ENCODE measurements around the gene PCDH15. TPM values are rescaled to one million over a fixed set of nuclear protein-coding genes. Genes with fewer than 3 reads are reported as not detected.

The PCDH15 gene
- 1.2 TPM for total RNA-seq

- no peak for DNase-seq (ENCODE audit: low spot score)
Measured at GRCh38 chr10:54800741-54801421, at the start of gene PCDH15. TSS of gene PCDH15 (minus strand) at chr10:54801231. CDS start at chr10:54664262, 136,969 bp downstream.

- DNase-seq (ENCODE audit: low spot score), result no peak
Measured at GRCh38 chr10:54843932-54844331, 42.9 kb upstream of the PCDH15 start.

GRCh38 chr10:54843085-54843646, 42.1 kb upstream of the PCDH15 start:
- no peak for DNase-seq (ENCODE audit: low spot score)

GRCh38 chr10:54837479-54837878, 36.4 kb upstream of the PCDH15 start:
- no peak for DNase-seq (ENCODE audit: low spot score)

- no peak for DNase-seq (ENCODE audit: low spot score)
Measured at GRCh38 chr10:54833029-54833428, 32.0 kb upstream of the PCDH15 start.

GRCh38 chr10:54826994-54827560, 26.0 kb upstream of the PCDH15 start:
- no peak for DNase-seq (ENCODE audit: low spot score)

- no peak for DNase-seq (ENCODE audit: low spot score)
Measured at GRCh38 chr10:54815583-54815982, 14.6 kb upstream of the PCDH15 start.

GRCh38 chr10:54808186-54808935, 7.3 kb upstream of the PCDH15 start:
- no peak for DNase-seq (ENCODE audit: low spot score)

DNA sequence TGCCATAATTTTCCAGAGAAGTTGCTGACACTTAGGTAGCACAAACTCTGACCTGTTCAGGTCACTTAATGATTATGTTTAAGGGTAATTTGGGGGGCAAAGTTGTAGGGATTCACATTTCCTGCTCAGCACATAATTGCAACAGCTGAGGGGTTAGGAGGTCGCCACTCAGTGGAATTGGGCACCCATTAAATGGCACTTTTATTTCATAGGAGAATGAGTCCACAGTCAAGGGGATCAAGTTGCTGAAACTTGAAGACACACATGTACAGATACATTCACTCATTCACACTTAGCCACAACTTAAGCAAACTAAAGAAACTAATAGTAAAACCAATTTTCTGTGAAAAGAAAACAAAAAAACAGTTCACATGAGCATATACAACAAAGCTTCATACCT, 1.5 kb downstream of the PCDH15 start:
- no peak for DNase-seq (ENCODE audit: low spot score)

DNA sequence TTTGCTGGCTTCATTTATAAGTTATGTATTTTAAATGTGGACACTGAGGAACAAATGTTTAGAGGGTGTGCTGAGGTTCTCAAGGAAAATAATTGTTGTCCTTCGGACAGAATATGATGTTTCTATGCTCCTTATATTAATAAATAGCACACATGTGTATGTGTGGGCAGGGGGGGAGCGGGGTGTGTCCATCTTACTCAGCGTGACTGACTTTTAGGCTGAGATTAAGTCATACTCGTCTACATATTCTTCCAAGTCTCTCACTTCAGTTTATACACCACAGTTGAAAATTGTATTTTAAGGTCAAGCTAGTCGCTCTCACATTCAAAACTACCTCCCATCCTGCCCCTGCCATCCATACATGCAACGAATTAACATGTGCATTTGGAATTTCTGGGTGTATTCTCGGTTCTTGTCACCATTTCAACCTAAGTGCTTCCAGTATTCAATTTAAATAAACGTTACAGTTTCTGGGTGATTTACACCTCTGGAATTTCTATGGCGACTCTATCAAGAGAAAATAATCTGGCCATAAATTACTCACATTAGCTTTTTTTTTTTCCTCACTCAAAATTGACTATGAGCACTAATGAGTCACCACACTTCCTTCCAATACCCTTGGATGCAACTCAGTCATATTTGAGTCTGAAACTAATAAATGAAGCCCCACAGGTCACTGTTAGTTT, 3.3 kb downstream of the PCDH15 start:
- DNase-seq (ENCODE audit: low spot score), result no peak

DNA sequence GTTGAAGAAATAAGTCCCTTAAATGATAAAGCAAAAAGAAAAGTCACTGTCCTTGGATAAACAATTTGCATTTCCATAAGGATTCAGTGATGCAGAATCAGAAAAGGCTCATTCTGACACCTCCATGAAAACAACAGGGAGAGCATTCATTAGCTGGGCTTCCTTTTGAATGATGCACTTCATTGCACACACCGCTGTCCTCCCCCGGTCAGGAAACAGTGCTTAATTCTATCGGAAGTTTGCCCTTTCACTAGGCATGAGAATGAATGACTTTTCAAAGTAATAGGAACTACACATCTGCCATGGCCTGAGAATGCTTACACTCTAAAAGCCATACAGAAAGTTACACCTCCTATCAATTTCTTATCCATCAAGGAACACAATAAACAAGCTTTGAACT, 4.2 kb downstream of the PCDH15 start:
- DNase-seq (ENCODE audit: low spot score), result no peak

DNA sequence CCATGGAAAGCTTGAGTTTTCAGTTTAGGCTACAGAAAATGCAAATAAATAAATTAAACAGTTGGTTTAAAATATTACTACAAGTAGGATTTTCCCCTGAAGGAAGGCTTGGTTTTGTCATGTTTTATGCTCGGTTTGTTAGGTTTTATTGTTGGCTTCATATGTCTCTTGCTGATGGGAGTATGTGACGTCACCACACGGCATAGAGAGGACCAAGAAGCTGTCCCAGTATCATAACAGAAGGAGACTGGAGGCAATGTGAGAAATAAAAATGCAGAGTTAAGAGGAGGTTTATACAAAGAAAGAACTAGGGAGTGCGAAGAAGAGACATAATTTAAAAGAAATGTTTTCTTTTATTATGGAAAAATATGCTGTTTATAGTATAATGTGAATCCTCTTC, 24.4 kb downstream of the PCDH15 start:
- no peak for DNase-seq (ENCODE audit: low spot score)

GRCh38 chr10:54772468-54773122, 28.4 kb downstream of the PCDH15 start:
- DNase-seq (ENCODE audit: low spot score), result no peak

DNA sequence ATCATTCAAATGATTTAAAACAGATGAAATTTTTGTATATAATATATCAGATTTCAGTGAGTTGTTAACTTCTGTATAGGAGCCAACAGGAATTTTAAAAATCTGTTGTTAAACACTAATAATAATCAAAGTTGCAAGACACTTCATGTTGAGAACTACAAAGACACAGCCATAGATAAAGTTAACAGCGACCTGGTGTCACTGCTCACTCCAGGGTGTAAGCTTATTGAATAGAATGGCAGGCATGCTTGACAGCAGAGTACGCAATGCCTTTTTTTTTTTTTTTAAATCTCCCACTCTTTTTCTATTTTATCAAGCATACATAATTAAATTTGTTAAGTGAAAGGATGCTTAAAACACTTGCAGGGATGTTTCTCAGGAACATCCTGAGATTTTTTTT, 32.0 kb downstream of the PCDH15 start:
- DNase-seq (ENCODE audit: low spot score), result no peak

DNA sequence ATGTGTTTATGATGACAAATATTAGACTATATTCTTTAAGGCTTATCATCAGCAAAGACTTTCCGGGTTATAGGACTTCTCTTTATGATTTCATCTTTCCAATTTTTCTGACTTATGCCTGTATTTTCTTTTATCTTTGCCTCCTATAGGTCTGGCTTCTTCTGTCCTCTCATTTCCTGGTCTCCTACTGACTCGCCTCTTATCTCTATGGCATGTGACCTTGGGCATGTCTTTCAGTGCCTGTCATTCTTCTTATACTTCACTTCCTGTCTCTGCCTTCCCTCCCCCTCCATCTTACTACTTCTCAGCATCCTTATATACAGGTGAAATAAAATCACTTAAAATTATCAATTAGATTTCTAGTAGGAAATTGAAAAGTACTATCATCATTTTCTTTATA, 42.2 kb downstream of the PCDH15 start:
- no peak for DNase-seq (ENCODE audit: low spot score)

DNA sequence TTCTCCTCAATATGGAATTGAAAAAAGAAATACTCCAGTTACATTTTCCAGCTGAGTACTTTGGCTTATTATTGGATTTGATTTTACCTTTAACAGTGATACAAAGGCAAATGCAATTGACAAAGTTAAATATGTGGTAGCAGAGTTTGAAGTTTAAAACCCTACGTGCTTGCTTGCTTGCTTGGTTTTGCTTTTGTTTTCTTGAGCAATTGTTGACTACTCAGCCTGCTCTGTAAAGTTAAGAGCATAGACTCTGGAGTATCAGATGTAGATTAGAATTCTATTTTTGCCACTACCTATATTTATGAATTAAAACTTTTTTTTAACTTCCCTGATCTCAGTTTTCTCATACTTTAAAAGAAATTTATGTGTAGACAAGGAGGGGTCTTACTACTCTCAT, 51.4 kb downstream of the PCDH15 start:
- DNase-seq (ENCODE audit: low spot score), result no peak

DNA sequence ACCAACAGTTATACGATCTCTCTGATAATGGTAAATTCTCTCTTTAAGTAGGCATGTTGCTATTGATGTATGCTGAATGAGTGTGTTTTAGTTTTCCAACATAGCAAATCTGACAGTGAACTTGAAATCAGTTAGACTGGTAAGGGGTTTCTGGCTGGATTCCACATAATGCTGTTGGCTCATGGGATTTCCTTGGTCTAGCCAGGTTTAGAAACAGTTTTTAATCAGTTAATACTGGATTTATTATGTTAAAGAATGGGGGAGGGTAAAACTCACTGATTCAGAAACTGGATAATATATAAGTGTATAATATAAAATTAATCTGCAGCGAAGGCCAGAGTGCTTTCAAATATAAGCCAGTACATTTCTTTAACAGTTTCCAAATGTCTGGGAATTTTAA, 55.6 kb downstream of the PCDH15 start:
- DNase-seq (ENCODE audit: low spot score), result no peak

- DNase-seq (ENCODE audit: low spot score), result no peak
Measured at GRCh38 chr10:54742416-54742815, 58.6 kb downstream of the PCDH15 start.

DNA sequence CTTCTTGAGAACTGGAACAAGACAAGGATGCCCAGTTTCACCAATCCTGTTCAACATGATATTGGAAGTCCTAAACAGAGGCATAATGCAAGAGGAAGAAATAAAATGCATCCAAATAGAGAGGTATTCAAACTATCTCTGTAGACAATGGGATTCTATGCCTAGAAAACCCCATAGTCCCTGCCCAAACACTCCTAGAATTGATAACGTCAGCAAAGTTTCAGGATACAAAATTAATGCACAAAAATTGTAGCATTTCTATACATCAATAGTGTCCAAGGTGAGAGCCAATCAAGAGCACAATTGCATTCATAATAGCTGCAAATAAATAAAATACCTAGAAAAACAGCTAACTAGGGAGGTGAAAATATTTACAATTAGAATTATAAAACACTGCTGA, 72.5 kb downstream of the PCDH15 start:
- DNase-seq (ENCODE audit: low spot score), result no peak

- DNase-seq (ENCODE audit: low spot score), result no peak
Measured at GRCh38 chr10:54722075-54722474, 79.0 kb downstream of the PCDH15 start.

DNA sequence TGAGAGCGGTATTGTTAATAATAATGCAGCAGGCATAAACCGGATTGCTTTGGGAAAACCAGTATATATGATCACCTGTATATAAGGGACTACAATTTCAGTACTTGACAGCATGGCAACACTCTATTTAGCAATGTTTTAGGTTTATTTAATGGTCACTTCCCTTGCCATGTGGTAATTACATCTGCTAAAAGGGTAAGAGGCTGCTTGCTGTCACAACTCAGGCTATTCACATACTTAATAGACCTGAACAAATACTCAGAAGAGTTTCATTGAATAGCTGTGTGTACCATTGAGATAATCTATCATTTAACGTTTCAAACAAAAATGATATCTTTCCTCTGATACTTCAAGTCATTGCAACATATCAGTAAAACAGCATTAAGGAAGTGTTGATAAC, 90.1 kb downstream of the PCDH15 start:
- no peak for DNase-seq (ENCODE audit: low spot score)

- DNase-seq (ENCODE audit: low spot score), result no peak
Measured at GRCh38 chr10:54708591-54708990, 92.4 kb downstream of the PCDH15 start.
